ENCODE results near the gene ZNF862. TPM values are rescaled to one million over a fixed set of nuclear protein-coding genes. Genes with fewer than 3 reads are reported as not detected.

The ZNF862 gene
- total and polyA plus RNA-seq, 7 donors, result 1.4 to 7.8 (median 5.3) TPM

DNA sequence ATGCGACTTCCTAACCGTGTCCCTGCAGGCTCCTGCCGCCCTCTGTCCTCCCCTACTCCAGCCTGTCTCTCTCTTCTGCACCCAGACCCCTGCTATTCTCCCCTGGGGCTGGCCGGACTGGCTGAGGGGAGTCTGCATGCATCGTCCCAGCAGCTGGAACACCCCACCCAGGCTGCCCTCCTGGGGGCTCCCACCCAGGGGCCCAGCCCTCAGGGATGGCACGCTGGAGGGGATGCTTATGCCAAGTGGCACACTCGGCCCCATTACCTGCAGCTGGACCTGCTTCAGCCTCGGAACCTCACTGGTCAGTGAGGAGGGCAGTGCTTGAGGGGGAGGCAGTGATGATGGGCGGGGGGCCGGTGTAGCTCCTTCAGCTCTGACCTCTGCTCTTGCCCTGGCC lies 43.0 kb upstream of the ZNF862 start:
- TF ChIP-seq, protein P1, sequence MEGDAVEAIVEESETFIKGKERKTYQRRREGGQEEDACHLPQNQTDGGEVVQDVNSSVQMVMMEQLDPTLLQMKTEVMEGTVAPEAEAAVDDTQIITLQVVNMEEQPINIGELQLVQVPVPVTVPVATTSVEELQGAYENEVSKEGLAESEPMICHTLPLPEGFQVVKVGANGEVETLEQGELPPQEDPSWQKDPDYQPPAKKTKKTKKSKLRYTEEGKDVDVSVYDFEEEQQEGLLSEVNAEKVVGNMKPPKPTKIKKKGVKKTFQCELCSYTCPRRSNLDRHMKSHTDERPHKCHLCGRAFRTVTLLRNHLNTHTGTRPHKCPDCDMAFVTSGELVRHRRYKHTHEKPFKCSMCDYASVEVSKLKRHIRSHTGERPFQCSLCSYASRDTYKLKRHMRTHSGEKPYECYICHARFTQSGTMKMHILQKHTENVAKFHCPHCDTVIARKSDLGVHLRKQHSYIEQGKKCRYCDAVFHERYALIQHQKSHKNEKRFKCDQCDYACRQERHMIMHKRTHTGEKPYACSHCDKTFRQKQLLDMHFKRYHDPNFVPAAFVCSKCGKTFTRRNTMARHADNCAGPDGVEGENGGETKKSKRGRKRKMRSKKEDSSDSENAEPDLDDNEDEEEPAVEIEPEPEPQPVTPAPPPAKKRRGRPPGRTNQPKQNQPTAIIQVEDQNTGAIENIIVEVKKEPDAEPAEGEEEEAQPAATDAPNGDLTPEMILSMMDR (IDR thresholded peaks at IDR 0.05), result no peak
- intact Hi-C loops (cut with DNase I), result no loop called here
- Histone ChIP-seq H3K9me3 (no peaks in the 10 kb centered on the region), H3K4me1 (no peaks in the 10 kb centered on the region), H3K27ac (no peak overlapping the region), H3K36me3 (ENCODE audit: insufficient read depth in 1 of 2, low read depth in 1 of 2) (no peaks in the 10 kb centered on the region), H3K4me3 (no peak overlapping the region), H3K27me3 (ENCODE audit: insufficient read depth in 3 of 3, low read length in 2 of 3) (peaks cover 0 to 19% (median 7%) of the 10 kb centered on the region in 3 donors)
- no peak for DNase-seq
- no peak for ATAC-seq
- WGBS, 3 donors, result 75 to 80% (median 77%) methylated on average over 10 of the region's 10 CpGs

DNA sequence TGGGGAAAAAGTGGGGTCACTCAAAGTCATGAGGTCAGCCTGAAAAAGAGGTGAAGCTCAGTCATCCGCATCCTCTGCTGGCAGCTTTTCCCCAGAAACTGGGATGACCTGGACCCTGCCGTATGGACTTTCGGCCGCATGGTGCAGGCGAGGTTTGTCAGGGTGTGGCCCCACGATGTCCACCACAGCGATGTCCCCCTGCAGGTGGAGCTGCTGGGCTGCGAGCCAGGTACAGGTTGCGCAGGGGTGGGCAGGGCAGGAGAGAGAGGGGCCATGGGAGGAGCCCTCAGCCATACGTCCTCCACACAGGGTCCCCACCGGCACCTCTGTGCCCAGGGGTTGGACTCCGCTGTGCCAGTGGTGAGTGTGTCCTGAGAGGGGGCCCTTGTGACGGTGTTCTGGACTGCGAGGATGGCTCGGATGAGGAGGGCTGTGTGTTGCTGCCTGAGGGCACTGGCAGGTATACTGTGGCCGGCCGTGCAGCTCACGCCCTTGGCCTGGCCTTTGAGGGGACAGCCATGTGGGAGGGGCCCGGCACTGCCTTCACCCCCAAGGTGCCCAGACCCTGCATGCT lies 41.8 kb upstream of the ZNF862 start:
- Histone ChIP-seq H3K9me3 (no peaks in the 10 kb centered on the region), H3K4me1 (no peaks in the 10 kb centered on the region), H3K4me3 (no peak overlapping the region), H3K27ac (no peak overlapping the region), H3K36me3 (ENCODE audit: insufficient read depth in 1 of 2, low read depth in 1 of 2) (no peaks in the 10 kb centered on the region), H3K27me3 (ENCODE audit: insufficient read depth in 3 of 3, low read length in 2 of 3) (peaks cover 0 to 6% (median 0%) of the 10 kb centered on the region in 3 donors)
- intact Hi-C loops (cut with DNase I), result no loop called here
- ATAC-seq (no peak), DNase-seq (no peak)
- 91 to 92% (median 91%) methylated on average over 19 of the region's 19 CpGs for WGBS, 3 donors
- TF ChIP-seq, protein P1 (IDR thresholded peaks at IDR 0.05), result no peak

DNA sequence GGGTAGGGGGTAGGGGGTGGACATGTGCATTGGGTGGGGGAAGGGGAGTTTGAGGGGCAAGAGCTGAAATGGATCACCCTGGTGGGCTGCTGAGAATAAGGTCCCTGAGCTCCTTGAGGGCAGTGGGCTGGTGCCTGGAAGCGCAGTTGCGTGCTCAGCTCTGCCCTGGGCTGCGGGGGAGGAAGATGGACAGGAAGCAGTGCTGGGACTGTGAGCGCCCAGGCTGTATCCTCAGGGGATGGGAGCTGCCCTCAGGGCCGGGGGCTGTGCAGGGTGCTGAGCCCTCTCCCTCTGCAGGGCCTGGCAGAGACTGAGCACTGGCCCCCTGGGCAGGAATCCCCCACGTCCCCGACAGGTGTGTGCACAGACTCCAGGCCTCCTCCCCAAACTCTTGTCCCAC lies 40.4 kb upstream of the ZNF862 start:
- H3K27ac ChIP-seq, result no peak overlapping the region
- ATAC-seq (no peak), DNase-seq (no peak)
- intact Hi-C loops (cut with DNase I), result no loop called here
- WGBS, 3 donors, result 82 to 92% (median 83%) methylated on average over 5 to 7 of the region's 7 CpGs
- no peaks in the 10 kb centered on the region for H3K27me3 ChIP-seq (ENCODE audit: insufficient read depth in 3 of 3, low read length in 2 of 3)
- H3K4me1 ChIP-seq, result no peaks in the 10 kb centered on the region
- no peak overlapping the region for H3K4me3 ChIP-seq
- no peaks in the 10 kb centered on the region for H3K36me3 ChIP-seq (ENCODE audit: insufficient read depth in 1 of 2, low read depth in 1 of 2)
- H3K9me3 ChIP-seq, result no peaks in the 10 kb centered on the region
- TF ChIP-seq, protein P1 (IDR thresholded peaks at IDR 0.05), result no peak

DNA sequence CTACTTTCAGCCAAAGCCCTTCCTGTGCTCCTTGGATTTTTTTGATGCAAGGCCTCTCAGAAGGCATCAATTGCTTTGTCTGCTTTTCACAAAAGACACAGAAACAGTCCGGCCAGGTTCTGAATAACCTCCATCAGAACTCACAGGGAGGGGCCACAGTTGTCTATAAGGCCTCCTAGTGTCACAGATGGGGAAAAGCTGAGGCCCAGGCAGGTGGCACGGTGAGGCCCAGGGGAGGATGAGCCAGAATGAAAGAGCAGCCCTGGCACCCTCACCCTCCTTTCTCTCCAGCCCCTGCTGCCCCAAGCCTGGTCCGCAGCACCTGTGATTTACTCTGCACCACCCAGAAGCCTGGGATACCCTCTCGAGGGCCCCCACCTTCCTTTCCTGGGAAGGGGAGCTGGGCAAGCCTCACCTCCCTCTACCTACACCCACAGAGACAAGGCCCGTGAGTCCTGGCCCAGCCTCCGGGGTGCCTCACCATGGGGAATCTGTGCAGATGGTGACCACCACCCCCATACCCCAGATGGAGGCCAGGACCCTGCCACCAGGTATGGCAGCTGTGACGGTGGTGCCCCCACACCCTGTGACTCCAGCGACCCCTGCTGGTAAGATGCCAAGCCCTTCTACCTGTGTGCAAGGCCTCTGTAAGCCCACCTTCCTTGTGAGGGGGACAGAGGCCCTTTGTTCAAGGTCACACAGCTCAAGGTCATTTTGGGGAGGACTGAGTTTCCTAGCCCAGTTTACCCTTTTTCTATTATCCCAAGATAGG lies 38.6 kb upstream of the ZNF862 start:
- TF ChIP-seq, protein P1 (IDR thresholded peaks at IDR 0.05), result peak; percentile 21
- Histone ChIP-seq H3K36me3 (ENCODE audit: insufficient read depth in 1 of 2, low read depth in 1 of 2) (no peaks in the 10 kb centered on the region), H3K9me3 (no peaks in the 10 kb centered on the region), H3K4me3 (no peak overlapping the region), H3K4me1 (no peaks in the 10 kb centered on the region), H3K27me3 (ENCODE audit: insufficient read depth in 3 of 3, low read length in 2 of 3) (no peaks in the 10 kb centered on the region), H3K27ac (no peak overlapping the region)
- intact Hi-C loops (cut with DNase I), result no loop called here
- WGBS, 3 donors, result 63 to 69% (median 64%) methylated on average over 7 to 8 of the region's 8 CpGs
- ATAC-seq (no peak), DNase-seq (no peak)

Data from psoas muscle (tissue), 8 donors.